Inflammatory macrophage (primary cell): ENCODE data around the gene SLC24A4.

Experiments
- DNase-seq, 2 donors: peaks; one replicate each; pipeline ENCODE4 v3.0.0-alpha.2; 2020 to 2022

Gene SLC24A4

DNA sequence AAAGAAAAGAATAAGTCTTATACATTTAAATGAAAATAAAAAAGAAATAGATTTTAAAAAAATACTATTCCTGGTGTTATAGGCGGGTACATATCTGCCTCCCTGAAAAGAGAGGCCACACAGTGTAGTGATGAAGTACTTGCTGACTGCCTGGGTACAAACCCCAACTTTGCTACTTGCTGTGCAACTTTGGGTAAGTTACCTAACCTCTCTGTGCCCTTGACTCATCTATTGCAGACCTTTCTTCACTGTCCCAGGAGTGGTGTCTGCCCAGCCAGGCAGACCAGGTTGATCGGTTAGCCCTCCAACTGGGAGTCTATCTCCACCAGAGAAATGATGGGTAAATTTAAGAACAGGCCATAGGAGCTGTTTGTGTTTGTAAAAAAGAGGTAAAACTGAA lies 82.0 kb downstream of the SLC24A4 start:
- no peak for DNase-seq

DNA sequence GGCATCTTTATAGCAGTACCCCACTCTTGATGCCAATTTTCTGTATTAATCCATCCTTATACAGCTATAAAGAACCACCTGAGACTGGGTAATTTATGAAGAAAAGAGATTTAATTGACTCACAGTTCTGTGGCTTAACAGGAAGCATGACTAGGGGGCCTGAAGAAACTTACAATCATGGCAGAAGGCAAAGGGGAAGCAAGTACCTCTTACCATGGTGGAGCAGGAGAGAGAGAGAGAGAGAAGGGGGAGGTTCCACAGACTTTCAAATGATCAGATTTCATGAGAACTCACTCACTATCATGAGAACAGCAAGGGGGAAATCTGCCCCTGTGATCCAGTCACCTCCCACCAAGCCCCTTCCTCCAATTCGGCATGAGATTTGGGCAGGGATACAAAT lies 84.4 kb downstream of the SLC24A4 start:
- peak; percentile 79 to 86 for DNase-seq

DNA sequence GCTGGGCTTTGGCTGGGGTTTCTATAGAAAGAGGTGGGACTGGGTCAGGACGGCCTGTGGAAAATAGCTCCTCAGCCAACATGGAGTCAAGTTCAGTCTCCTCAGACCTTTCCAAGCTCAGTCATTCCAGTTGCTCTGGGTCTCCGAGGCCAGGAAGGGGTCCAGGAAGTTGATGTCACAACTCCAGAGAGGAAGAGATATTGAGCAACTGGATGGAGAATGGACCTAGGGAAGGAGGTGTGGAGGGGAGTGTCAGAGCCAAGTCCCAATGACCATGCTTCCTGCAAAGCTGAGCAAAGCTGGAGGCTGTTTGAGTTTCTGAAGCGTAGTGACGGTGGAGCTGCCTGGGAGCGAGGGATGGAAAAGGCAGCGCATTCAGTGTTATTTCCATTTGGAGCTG lies 86.1 kb downstream of the SLC24A4 start:
- no peak for DNase-seq

DNA sequence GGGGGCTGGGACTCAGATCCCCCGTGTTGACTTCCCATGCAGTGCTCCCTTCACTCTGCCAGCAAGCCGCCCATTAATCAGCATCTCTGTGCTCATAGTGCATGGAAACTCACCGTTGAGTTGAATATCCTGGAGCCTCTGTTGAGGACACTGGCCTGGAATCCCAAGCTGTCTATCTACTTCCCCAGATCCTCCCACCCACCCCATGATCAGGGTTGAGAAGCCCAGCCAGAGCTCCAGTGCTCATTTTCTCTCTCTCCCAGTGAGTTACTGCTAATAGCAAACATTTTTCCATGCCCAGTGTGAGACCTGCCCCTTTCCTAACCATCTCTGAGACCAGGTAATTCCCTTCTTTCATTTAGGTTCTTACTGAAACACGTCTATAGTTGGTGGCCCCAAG lies 88.2 kb downstream of the SLC24A4 start:
- DNase-seq: peak; percentile 33 to 62

DNA sequence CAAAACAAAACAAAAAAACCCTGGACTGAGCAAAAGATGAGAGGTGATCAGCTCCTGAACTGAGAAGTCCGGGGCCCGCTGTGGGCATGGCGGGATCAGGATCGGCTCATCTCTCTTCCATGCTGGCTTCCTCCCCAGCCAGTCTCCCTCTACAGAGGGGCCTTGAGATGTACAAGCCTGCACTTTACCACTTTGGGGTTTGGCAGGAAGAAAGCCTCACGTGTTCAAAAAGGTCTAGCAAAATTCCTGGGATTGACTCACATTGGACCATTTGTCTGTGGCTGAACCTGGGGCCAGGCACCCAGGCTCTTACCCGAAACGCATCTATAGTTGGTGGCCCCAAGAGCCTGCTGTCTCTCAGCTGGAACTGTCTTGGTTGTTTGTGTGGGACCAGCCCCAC lies 89.0 kb downstream of the SLC24A4 start:
- DNase-seq: no peak

DNA sequence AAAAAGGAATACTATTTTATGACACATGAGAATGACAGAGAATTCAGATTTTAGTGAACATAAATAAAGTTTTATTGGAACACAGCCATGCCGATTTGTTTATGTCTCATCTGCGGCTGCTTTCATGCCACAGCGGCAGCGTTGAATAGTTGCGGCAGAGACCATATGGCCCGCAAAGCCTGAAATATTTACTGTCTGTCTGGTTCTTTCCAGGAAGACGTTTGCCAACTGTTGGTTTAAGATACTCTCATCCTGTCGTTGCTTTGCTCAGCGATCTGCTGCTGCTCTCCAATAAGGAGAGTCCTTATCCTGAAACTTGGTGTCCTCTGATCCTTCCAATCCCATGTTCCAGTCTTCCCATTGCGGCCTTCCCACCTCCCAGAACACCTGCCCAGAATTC lies 89.9 kb downstream of the SLC24A4 start:
- no peak for DNase-seq

DNA sequence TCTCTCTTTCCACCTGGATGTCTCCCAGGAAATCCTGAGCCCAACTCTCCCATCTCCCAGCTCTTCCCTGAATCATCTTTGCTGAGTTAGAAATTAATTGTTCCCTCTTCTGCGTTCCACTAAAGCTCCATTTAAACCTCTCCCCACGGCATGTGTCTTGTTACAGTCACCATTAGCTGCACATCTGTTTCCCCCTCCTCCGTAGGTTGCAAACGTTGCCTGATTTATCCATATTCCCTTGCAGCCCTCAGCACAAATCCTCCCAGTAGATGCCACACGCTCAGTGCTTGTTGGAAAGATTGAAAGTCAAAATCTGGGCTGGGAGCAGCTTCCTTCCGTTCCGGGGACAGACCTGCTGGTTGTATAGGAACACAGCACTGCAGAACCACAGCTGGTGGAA lies 90.4 kb downstream of the SLC24A4 start:
- DNase-seq: no peak

DNA sequence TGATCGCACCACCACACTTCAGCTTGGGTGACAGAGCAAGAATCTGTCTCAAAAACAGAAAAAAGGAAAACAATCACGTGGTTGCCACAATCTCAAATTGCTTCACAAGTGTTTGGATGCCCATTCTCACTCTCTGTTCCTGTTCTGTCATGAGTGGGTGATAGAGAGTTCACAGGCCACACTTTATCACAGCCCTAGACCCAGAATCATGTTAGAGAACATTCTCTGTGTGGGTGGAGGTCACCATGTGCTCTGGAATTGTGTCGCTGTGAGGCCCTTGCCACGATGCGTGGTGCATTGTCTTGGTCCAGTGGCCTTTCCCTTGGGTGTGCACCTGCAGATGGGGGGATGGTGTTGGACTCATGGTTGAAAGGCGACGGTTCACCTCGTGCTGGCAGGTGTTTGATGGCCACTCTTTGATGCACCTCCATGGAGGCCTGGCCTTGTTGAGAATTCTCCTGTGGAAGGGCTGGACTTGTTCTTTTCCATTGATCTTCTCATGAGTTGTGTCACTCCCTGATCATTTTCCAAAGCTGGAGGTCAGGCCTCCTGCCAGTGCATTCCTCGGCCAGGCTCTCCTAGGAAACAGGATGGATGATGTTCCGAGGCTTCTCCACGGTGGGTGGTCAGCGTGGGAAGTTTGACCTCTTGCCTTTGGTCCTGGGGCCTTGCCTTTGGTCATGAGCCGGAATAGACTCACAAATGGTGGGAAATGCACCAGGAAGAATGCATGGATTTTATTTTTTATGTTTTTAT lies 91.9 kb downstream of the SLC24A4 start:
- peak; percentile 92 to 95 for DNase-seq

DNA sequence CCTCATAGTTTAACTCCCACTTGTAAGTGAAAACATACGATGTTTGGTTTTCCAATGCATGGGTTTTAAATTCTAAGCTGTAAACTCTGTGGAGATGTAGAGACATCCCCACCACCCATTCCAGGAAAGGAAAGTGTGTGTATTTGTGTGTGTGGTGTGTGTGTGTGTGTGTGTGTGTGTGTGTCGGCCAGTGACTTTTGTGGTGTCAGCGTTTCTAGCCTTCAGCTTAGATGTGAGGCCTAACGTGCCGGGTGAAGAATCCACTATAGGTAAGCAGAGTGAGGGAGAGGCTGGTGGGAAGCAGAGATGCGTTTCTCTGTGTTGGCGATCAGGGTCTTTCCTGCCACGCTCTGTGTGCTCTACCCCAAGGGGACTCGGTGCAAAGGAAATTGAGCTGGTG lies 93.0 kb downstream of the SLC24A4 start:
- no peak for DNase-seq

DNA sequence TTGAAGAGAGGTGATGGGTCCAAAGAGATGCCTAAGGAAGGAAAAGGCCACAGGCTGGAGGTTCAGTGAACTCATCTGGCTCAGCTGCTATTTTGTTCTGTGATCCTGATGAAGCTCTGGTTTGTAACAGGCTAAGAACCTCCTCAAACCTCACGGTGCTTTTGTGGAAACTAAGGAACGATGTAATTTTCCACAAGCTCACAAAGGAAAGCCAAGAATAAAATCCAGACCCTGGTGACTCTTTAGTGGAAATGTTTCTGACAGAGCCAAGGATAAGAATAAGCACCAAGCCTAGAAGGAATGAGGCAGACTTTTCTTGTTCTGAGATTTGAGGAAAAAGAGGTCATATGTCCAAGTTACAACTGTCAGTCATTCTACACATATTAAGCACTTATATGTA lies 93.6 kb downstream of the SLC24A4 start:
- no peak for DNase-seq

DNA sequence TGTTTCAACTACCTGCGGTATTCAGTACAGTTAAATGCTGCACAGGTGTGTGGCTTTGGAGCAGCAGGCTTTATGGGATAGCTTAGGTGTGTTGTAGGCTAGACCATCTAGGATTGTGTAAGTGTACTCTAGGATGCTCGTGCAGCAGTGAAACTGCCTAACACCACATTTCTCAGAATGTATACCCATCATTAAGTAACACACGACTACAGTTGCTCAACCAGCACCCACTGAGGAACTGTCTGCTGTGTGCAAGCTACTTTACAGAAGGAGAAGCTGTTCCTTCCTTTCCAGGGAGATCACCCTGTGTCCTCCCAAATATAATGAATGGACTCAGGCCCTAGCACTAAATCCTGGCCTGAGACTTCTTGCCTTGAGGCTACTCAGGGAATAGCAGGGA lies 94.8 kb downstream of the SLC24A4 start:
- DNase-seq: peak; percentile 96 to 98

DNA sequence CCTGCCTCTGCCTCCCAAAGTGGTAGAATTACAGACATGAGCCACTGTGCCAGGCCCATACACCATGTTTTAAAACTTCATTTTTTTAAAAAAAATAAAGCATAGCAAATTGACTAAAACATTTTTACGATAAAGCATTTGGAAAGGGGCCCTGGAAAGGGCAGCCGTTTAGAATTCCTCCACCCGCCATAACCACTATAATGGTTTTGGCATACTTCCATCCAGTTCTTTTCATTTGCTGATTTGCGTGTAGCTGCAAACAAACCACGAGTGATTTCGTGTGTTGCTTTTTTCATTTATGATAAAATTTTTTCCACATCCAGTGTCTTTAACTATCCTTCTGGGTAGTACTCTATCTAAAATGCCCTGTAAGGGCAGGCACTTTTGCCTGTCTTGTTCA lies 98.8 kb downstream of the SLC24A4 start:
- no peak for DNase-seq

DNA sequence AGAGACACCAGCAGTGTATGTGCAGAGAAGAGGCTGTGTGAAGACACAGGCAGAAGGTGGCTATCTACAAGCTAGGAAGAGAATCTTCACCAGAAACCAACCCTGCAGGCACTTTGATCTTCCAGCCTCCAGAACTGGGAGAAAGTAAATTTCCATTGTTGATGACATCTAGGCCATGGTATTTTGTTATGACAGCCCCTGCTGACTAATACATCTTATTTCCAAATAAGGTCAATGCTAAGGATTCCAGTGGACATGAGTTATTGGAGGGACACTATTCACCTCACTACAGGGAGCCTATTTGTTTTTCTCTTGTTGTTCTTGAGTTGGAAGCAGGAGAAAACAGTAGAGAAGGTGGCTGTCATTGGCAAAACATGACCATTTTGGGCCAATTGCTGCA lies 102.1 kb downstream of the SLC24A4 start:
- DNase-seq: no peak

DNA sequence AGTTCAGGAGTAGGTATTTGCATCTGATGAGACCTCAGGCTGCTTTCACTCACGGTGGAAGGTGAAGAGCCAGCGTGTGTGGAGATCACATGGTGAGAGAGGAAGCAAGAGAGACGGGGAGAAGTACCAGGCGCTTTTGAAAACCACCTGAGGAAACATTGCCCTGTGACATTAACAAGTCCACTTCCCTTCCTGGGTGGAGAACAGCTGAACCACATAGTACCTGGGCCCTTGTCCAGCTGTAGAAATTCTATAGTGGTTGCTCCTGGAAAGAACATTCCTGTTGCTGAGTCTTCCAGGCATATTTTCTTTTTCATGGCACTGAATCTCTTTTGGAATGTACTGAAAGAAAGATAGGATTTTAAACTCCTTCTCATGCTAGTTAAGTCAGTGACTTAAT lies 103.3 kb downstream of the SLC24A4 start:
- DNase-seq: no peak

DNA sequence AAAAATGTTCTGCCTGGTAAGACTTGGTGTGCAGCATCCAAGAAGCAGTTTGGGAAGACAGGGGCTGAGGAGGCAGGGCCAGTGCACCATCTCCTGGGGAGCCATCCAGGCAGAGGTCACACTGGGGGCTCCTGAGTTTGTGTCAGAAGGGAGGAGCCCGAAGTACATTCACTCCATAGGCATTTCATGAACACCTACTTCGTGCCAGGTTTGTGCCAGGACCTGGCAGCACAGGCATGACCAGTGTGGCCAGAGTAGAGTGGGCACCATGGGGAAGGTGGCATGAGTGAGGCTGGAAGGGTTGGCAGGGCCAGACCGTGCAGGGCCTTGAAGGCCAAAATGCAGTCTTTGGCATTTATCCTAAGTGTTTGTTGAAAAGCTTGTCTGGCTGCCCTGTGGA lies 104.1 kb downstream of the SLC24A4 start:
- no peak for DNase-seq

DNA sequence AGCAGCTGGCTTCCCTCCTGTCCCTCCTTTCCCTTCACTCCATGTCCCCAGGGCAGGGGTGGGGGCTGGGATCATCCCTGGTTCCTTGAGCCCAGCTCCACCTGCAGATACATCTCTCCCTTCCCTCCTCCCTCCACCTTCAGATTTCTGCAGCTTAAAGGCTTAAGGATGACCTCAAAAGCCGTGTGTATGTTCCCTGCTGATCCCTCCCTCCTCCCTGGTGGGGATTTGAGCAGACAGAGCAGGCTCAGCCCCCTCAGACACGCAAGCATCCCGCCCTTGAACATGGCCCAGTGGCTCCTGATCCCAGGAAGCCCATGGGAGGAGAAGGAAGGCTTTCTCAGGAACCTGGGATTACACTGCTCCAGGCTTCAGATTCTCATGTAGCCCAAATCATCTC lies 107.7 kb downstream of the SLC24A4 start:
- DNase-seq: no peak

DNA sequence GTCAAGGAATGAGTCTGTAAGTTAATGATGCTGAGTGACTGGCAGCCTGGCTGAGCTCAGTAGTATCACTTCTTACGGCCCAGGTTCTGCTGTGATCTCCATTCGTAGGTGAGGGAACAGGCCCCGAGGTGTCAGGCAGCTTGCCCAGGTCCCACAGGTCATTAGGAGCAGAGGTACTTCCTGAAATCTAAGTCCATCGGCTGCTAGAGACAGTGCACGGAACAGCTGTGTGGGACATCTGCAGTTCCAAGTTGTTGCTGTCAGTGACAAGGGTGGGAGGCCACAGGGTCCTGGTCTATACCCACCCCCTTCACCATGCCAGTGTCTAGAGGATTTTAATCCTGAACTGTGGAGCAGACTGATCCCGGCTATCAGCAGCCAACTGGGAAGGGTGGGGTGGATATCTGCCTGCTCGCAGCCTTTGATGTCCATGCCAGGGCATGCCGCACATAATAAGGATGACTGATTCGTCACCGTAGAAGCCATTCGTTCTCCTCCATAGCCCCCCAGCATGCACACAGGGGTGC lies 108.3 kb downstream of the SLC24A4 start:
- no peak for DNase-seq

DNA sequence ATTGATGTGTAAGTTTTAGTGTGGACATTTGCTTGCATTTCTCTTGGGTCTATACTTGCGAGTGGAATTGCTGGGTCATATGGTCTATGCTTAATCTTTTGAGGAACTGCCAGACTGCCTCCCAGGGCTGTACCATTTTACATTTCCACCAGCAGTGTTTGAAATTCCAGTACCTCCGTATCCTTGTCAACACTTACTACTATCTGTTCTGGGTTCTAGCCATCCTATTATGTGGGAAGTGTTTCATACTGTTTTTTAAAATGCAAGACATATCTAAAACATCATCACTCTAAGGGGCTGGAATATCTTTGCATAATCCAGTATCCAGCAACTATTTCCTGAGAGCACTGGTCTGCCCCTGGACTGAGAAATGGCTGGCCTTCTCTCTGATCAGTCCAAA lies 110.4 kb downstream of the SLC24A4 start:
- no peak for DNase-seq

DNA sequence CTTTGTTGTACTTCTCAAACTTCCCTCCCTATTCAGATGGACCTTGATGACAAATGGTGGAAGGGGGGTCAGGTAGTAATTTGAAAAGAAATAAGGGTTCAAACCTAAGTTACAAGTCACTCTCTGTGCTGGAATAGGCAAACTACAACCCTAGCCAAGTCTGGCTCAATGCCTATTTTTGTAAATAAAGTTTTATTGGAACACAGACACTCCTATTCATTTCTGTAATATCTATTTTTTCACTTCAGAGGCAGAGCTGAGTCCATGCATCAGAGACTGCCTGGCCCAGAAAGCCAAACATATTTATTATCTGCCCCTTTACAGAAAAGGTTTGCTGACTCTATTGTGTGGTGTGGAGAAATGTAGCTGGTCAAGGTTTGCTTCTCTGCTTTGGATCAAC lies 112.2 kb downstream of the SLC24A4 start:
- DNase-seq: no peak

DNA sequence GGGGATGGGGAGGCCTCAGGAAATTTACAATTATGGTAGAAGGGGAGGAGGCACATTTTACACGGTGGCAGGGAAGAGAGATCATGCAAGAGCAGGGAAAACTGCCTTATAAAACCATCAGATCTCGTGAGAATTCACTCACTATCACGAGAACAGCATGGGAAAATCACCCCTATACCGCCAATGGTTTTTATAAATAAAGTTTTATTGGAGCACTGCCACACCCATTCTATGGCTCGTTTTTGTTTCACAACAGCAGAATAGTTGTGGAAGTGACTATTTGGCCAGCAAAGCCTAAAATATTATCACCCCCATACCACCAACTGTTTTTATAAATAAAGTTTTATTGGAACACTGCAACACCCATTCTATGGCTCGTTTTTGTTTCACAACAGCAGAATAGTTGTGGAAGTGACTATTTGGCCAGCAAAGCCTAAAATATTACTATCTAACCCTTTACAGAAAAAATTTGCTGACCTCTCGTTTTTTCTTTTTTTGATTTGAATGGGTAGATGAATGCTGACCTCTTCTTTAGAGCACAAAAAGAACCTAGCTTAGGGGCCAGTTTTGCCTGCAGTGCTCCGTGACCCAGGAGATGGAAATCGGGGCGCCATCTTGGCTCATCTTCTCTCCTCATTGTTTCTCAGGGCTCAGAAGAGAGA lies 113.3 kb downstream of the SLC24A4 start:
- DNase-seq: no peak

DNA sequence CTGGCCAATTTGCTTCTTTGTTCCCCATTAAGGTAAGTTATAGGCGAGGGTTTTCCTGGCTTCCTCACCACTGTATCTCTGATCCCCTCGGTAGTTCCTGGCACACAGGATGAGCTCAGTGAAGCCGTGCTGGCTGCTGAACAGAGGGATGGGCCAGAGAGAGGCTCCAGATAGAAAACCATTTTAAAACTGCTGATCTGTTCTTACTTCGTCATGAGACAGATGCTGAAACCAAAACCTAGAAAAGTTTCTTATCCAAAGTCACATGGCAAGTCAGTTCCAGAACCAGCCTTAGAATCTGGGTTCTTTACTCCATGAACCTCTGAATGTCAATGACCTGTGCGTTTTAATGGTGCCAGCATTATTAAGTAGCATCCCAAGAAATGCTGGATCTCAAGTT lies 114.3 kb downstream of the SLC24A4 start:
- no peak for DNase-seq

DNA sequence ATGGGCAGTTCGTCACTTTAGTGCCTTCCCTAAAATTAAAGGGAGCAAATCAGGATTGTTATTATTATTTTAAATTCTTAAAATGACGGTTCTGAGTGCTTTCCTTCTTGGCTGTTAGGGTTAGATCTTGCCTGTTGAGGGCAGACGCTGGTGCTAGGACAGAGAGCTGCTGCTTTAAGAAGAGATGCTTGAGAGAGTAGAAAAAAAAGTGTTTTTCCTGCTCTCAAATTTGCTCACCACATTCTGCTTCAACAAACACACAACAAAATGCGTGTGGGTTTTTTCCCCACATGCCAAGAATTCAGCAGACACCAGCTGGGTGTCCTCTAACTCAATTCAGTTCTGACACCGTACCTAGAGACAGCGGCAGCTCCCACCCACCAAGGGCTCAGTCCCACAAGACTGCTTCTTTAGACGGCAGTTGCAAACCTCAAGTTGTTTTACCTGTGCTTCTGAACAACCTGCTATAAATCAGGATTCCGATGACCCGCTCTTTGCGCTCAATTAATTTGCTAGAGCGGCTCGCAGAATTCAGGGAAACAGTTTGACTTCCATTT lies 114.8 kb downstream of the SLC24A4 start:
- DNase-seq: no peak

DNA sequence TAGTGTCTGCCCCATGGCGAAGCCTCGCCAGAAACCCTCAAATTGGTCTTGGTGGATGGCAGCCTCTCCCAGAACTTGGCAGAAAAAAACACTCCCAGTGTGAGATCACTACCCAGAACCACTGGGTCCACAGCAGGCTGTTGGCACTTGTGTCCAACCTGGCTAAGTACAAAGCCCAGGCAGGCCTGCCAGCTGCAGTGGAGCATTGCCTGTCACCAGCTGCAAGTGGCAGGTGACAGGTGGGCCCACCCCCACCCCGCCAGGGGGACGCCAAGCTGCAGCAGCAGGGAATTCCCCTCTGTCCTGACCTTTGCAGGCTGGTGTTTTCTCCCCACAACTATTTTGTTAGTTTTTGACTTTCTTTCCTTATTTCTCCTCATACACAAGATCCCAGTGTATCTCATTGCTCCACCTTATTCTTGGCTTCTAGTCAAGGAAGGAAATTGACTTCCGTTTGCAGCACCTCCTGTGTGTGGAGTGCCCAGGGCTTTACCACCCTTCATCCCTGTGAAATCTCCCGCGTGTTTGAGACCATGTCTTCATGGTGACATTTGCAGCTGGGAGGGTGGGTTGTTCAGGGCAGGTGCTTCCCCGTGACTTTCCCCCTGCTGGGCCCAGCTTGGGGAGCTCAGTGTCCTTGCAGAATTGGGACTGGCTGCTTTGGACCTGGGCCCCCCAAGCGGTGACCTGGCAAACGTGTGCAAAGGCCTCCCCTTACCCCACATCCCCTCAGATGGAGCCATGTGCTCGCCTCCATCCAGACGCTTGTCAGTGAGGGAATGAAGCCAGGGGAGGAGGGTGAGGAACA lies 116.8 kb downstream of the SLC24A4 start:
- DNase-seq: no peak
